ENCODE measurements around the gene ZBTB49. TPM values are rescaled to one million over a fixed set of nuclear protein-coding genes. Genes with fewer than 3 reads are reported as not detected.

Gene ZBTB49
- total RNA-seq, 1 donor from 2014 or later: 13.3 TPM

DNA sequence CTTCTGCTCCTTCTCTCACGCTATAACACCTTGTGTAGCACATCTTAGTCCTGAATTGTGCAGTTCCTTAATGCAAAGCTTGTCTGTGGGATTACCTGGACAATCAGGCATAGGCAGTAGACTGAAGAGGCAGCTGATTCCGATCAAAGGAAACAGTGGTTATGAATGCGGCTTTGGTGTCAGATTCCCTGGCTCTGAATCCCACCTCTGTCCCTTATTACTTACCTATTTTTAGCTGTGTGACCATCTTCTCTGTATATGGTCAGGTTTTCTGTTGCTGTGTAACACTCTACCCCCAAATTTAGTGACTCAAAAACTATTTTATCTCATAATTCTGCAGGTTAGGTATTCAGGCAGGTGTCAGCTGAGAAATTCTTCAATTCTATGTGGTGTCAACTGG lies 3.2 kb downstream of the ZBTB49 start:
- Mint-ChIP-seq H3K36me3 (ENCODE audit: low read depth, unreplicated experiment) (peaks cover 10% of the 10 kb centered on the region), H3K9me3 (ENCODE audit: unreplicated experiment) (no peaks in the 10 kb centered on the region), H3K4me1 (ENCODE audit: unreplicated experiment) (peaks cover 24% of the 10 kb centered on the region), H3K27ac (ENCODE audit: unreplicated experiment) (no peak overlapping the region), H3K27me3 (ENCODE audit: unreplicated experiment) (peaks cover 3% of the 10 kb centered on the region), H3K4me3 (ENCODE audit: unreplicated experiment) (no peak overlapping the region)
- no peak for DNase-seq (ENCODE audit: low spot score)
- TF ChIP-seq, protein P1, sequence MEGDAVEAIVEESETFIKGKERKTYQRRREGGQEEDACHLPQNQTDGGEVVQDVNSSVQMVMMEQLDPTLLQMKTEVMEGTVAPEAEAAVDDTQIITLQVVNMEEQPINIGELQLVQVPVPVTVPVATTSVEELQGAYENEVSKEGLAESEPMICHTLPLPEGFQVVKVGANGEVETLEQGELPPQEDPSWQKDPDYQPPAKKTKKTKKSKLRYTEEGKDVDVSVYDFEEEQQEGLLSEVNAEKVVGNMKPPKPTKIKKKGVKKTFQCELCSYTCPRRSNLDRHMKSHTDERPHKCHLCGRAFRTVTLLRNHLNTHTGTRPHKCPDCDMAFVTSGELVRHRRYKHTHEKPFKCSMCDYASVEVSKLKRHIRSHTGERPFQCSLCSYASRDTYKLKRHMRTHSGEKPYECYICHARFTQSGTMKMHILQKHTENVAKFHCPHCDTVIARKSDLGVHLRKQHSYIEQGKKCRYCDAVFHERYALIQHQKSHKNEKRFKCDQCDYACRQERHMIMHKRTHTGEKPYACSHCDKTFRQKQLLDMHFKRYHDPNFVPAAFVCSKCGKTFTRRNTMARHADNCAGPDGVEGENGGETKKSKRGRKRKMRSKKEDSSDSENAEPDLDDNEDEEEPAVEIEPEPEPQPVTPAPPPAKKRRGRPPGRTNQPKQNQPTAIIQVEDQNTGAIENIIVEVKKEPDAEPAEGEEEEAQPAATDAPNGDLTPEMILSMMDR (IDR thresholded peaks at IDR 0.05; ENCODE audit: unreplicated experiment): no peak

DNA sequence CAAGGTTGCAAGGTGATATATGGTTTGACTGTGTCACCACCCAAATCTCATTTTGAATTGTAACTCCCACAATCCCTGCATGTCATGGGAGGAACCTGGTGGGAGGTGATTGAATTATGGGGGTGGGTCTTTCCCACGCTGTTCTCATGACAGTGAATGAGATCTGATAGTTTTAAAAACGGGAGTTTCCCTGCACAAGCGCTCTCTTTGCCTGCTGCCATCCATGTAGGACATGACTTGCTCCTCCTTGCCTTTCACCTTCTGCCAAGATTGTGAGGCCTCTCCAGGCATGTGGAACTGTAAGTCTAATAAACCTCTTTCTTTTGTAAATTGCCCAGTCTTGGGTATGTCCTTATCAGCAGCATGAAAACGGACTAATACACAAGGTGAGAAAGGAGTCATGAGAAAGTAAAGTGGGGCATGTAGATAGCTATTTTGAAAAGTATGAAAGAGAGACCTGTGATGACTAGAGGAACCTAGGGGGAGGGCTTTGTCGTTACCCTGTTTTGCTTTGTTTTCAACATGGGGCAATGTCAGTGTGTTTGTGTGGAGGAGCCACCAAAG lies 6.3 kb downstream of the ZBTB49 start:
- Mint-ChIP-seq H3K36me3 (ENCODE audit: low read depth, unreplicated experiment) (peaks cover 10% of the 10 kb centered on the region), H3K9me3 (ENCODE audit: unreplicated experiment) (no peaks in the 10 kb centered on the region), H3K4me3 (ENCODE audit: unreplicated experiment) (no peak overlapping the region), H3K27me3 (ENCODE audit: unreplicated experiment) (peaks cover 3% of the 10 kb centered on the region), H3K4me1 (ENCODE audit: unreplicated experiment) (peaks cover 6% of the 10 kb centered on the region), H3K27ac (ENCODE audit: unreplicated experiment) (no peak overlapping the region)
- TF ChIP-seq, protein P1 (IDR thresholded peaks at IDR 0.05; ENCODE audit: unreplicated experiment): no peak
- no peak for DNase-seq (ENCODE audit: low spot score)

DNA sequence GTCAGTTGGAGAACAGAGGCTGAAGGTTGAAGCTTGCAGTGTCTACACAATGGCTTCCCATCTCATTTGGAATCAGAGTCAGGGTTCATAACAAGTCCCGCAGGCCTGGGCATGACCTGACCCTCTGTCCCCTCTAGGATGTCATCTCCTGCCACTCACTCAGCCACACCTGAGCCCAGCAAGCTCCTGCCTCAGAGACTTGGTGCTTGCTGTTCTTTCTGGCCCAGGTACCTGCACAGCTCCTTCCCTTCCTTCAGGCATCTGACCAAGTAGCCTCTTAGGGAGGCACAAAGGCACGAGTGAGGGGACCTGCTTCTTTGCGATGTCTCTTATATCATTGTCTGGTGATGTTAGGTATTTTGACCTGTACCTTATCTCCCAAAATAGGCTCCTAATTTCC lies 9.0 kb downstream of the ZBTB49 start:
- no peak overlapping the region for H3K4me3 Mint-ChIP-seq (ENCODE audit: unreplicated experiment)
- no peaks in the 10 kb centered on the region for H3K27me3 Mint-ChIP-seq (ENCODE audit: unreplicated experiment)
- TF ChIP-seq, protein P1 (IDR thresholded peaks at IDR 0.05; ENCODE audit: unreplicated experiment): no peak
- H3K4me1 Mint-ChIP-seq (ENCODE audit: unreplicated experiment): peaks cover 3% of the 10 kb centered on the region
- H3K27ac Mint-ChIP-seq (ENCODE audit: unreplicated experiment): no peak overlapping the region
- H3K36me3 Mint-ChIP-seq (ENCODE audit: low read depth, unreplicated experiment): peaks cover 21% of the 10 kb centered on the region
- no peaks in the 10 kb centered on the region for H3K9me3 Mint-ChIP-seq (ENCODE audit: unreplicated experiment)
- DNase-seq (ENCODE audit: low spot score): no peak

DNA sequence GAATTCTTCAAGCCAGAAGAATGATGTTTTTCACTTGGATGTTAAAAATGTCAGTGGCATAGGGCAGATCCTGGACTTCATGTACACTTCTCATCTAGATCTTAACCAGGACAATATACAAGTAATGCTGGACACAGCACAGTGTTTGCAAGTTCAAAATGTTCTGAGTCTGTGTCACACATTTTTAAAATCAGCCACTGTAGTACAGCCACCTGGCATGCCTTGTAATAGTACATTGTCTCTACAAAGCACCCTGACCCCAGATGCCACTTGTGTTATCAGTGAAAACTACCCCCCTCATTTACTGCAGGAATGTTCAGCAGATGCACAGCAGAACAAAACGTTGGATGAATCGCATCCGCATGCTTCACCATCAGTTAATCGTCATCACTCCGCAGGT lies 11.9 kb downstream of the ZBTB49 start:
- Mint-ChIP-seq H3K4me1 (ENCODE audit: unreplicated experiment) (peaks cover 10% of the 10 kb centered on the region), H3K27ac (ENCODE audit: unreplicated experiment) (no peak overlapping the region), H3K9me3 (ENCODE audit: unreplicated experiment) (no peaks in the 10 kb centered on the region), H3K4me3 (ENCODE audit: unreplicated experiment) (no peak overlapping the region), H3K27me3 (ENCODE audit: unreplicated experiment) (peaks cover 2% of the 10 kb centered on the region), H3K36me3 (ENCODE audit: low read depth, unreplicated experiment) (peaks cover 15% of the 10 kb centered on the region)
- TF ChIP-seq, protein P1 (IDR thresholded peaks at IDR 0.05; ENCODE audit: unreplicated experiment): no peak
- no peak for DNase-seq (ENCODE audit: low spot score)

DNA sequence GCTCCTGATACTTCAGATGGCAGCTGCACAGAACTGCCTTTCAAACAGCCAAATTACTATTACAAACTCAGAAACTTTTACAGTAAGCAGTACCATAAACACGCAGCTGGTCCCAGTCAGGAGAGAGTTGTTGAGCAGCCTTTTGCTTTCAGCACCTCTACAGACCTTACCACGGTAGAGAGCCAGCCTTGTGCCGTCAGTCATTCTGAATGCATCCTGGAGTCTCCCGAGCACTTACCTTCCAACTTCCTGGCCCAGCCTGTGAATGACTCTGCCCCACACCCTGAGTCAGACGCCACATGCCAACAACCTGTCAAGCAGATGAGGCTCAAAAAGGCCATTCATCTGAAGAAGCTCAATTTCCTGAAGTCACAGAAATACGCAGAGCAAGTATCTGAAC lies 12.4 kb downstream of the ZBTB49 start:
- Mint-ChIP-seq H3K36me3 (ENCODE audit: low read depth, unreplicated experiment) (peaks cover 16% of the 10 kb centered on the region), H3K4me1 (ENCODE audit: unreplicated experiment) (peaks cover 10% of the 10 kb centered on the region), H3K27me3 (ENCODE audit: unreplicated experiment) (peaks cover 2% of the 10 kb centered on the region), H3K9me3 (ENCODE audit: unreplicated experiment) (no peaks in the 10 kb centered on the region), H3K27ac (ENCODE audit: unreplicated experiment) (peak overlapping the region; percentile 6), H3K4me3 (ENCODE audit: unreplicated experiment) (no peak overlapping the region)
- TF ChIP-seq, protein P1 (IDR thresholded peaks at IDR 0.05; ENCODE audit: unreplicated experiment): no peak
- DNase-seq (ENCODE audit: low spot score): no peak
